Measurements from ENCODE around the gene CHRM5.
"Not testable (repeated sequence)": the region's sequence is repeated elsewhere in the genome, so short reads cannot be mapped to it uniquely, and the experiment has no call there.

The CHRM5 gene

DNA sequence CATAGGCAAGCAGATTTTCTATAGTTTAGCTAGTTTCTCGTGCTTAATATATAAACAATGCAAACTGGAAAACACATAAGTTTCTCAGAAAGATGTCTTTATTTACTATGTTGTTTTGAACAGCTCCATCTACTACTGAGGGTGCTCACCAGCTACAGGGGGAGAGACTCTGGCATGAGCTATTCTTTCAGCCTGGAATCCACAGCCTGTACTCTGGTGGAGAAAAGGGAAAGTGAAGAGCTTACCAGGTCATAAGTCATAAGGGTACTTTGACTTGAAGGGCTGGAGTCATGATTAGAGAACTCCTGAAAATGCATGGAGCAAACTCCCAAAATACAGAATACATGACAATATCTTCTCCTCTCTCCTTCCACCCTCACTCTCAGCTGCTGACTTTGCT is 75.1 kb downstream of the CHRM5 start:
- no peak for DNase-seq

DNA sequence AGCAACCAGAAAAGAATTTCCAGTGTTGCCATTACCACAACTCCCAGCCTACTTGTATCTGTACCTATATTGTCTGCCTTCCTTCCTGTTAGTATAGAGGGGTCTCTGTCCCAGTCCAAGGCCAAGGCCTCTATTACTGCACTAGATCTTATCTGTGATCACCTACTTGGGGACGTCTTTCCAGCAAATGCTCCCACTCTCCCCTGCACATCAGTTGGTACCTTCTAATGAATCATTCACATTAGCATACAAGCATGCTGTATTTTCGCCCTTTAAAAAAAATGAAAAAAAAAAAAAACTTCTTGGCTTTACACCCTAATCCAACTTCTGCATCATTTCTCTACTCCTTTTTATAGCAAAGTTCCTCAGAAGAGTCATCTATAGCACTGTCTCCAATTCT is 75.5 kb downstream of the CHRM5 start:
- no peak for DNase-seq

DNA sequence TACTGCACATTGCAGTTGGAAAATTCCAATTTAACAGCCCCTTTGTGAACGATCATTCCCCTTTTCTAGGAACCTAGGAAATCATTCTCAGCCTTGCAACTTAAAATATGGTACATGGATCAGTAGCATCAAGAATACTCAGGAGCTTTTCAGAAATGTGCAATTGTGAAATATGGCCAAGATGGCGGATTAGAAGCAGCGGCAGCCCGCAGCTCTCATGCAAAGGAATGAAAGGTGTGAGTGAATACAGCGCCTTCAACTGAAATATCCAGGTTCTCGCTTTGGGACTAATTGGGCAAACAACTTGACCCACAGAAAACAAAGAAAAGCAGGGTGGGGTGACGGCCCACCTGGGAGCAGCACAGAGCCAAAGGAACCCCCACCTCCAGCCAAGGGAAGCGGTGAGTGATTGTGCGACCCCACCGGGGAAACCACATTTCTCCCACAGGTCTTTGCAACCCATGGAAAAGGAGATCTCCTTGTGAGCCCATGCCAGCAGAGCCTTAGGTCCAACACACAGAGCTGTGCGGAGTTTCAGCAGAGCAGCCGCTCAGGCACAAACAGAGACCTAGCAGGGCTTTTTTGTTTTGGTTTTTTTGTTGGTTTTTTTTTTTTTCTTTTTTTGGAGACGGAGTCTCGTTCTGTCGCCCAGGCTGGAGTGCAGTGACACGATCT is 78.3 kb downstream of the CHRM5 start:
- no peak for DNase-seq

DNA sequence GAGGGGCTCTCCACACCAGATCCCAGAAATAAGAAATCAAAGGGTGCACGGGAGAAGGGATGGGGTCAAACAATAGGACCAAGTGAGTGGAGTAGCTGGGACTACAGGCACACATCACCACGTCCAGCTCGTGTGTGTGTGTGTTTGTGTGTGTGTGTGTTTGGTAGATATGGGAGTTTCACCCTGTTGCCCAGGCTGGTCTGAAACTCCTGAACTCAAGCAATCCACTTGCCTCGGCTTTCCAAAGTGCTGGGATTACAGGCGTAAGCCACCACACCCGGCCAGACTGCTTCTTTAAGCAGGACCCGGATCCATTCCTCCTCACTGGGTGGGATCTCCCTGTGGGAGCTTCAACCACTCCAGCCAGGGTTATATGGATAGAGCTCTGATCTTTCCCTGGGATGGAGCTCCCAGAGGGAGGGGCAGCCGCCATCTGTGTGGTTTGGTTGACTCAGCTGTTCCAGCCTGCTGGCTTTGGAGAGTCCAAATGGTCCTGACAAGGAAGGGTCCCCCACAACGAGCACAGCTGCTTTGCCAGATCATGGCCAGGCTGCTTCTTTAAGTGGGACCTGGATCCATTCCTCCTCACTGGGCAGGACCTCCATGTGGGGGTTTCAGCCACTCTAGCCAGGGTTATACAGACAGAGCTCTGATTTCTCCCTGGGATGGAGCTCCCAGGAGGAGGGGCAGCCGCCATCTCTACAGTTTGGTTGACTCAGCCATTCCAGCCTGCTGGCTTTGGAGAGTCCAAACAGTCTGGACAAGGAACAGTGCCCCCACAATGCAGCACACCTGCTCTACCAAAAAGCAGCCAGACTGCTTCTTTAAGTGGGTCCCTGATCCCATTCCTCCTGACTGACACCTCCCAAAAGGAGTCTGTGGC is 79.8 kb downstream of the CHRM5 start:
- no peak for DNase-seq

DNA sequence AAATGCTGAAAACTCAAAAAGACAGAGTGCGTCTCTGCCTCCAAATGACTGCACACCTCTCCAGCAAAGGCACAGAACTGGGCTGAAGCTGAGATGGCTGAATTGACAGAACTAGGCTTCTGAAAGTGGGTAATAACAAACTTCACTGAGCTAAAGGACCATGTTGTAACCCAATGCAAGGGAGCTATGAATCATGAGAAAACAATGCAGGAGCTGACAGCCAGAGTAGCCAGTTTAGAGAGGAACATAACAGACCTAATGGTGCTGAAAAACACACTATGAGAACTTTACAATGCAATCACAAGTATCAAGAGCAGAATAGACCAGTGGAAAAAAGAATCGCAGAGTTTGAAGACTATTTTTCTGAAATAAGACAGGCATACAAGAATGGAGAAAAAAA is 80.8 kb downstream of the CHRM5 start:
- DNase-seq: no peak

DNA sequence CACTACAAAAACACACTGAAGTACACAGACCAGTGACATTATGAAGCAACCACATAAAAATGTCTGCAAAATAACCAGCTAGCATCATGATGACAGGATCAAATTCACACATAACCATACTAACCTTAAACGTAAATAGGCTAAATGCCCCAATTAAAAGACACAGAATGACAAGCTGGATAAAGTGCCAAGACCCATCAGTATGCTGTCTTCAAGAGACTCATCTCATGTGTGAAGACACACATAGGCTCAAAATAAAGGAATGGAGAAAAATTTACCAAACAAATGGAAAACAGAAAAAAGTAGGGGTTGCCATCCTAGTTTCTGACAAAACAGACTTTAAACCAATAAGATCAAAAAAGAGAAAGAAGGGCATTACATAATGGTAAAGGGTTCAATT is 82.1 kb downstream of the CHRM5 start:
- DNase-seq: not testable (repeated sequence)

DNA sequence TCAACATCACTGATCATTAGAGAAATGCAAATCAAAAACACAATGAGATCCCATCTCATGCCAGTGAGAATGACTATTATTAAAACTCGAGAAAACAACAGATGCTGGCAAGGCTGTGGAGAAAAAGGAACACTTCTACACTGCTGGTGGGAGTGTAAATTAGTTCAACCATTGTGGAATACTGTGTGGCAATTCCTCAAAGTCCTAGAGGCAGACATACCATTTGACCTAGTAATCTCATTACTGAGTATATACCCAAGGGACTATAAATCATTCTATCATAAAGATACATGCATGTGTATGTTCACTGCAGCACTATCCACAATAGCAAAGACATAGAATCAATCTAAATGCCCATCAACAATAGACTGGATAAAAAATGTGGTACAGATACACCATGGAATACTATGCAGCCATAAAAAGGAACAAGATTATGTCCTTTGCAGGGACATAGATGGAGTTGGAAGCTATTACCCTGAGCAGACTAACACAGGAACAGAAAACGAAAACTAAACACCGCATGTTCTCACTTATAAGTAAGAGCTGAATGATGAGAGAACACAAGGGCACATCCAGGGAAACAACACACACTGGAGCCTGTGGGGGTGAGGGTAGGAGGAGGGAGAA is 85.9 kb downstream of the CHRM5 start:
- DNase-seq: no peak

DNA sequence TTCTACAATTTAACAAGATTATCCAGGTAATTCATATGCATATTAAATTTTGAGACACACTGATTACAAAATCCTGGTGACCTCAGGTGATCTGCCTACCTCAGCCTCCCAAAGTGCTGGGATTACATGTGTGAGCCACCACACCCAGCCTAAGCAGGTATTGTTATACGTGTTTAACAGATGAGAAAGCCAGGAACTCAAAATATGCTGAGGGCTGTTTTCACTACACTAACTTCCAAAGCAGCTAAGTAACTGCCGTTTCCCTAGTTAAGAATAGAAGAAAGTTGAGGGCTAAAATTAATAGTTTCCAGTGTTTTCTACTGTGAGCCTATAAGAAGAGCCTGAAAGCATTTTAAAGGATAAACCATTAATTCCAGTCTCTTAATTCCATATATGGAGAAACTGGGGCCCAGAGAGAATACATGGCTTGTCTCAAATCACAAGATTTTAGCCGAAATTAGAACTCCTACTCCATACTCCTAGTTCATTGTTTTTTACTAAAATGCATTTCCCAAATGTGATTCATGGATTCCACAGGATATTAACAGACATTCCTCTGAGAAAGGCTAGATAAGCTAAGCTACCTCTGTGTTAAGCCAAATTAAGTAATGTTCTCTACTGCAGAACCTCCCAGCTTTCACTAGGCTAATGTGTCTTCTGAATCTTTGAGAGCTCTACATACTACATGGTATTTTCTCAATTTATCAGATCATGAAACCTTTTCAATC is 87.7 kb downstream of the CHRM5 start:
- no peak for DNase-seq

DNA sequence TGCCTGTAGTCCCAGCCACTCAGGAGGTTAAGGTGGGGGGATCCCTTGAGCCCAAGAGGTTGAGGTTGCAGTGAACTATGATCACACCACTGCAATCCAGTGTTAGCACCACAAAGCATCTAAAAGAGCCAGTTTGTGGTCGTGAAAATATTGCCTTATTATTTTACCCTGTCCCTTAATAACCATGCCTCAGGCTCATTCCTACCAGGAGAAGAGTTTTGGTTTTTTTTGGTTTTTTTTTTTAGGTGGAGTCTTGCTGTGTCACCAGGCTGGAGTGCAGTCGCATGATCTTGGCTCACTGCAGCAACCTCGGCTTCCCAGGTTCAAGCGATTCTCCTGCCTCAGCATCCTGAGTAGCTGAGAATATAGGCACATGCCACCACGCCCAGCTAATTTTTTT is 88.6 kb downstream of the CHRM5 start:
- no peak for DNase-seq

DNA sequence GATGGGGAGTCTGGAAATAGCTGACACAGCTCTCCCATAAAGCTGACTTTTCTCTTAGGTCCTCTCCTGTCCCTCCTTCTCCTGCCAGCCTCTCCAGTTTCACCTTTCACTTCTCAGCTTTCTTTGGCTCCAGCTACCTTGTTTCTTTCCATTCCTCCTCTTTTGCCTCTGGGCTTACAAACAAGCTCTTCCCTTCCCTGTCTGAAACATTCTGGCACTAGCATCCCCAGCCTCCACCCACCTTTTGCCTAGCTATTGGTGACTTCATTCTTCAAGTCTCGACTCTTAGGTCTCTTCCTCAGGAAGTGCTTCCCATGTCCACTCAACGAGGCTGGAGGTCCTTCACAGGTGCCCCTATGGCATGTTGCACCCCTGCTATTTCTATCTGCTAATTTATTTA is 91.2 kb downstream of the CHRM5 start:
- DNase-seq: no peak

DNA sequence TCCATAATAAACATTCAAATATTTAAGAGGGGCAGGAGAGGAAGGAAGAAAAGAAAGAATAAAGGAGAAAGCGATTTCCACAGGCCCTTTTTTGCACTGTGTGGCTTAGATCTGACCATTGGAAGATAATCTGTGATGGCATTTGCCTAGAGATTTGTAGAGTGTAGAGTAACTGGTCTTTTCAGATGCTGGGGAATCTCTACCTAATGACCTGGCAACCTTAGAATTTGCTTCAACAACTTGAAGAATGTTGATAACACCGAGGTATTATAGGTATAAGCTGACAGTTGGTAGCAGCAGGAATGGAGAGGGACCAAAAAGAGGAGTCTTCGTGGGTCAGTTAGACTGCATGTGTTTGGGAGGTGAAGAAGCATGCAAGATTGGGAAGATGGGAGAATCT is 91.6 kb downstream of the CHRM5 start:
- DNase-seq: no peak

DNA sequence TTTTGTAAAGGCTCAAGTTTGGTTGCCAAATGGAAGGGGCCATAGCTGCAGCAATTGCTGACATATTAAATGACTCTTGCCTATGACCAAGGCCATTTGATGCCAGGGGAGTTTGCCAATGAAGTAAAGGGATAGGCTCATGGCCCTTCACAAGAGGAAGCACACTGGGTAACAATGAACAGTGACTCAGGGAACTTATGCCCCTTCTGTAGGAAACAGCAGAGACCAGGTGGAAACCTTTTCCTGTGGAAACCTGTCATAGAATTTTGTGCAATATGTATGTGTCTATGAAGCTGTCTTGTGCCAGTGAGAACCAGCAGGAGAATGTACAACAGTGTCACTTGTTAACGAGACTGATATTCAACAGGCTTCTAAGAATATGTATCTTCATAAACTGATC is 96.1 kb downstream of the CHRM5 start:
- no peak for DNase-seq

DNA sequence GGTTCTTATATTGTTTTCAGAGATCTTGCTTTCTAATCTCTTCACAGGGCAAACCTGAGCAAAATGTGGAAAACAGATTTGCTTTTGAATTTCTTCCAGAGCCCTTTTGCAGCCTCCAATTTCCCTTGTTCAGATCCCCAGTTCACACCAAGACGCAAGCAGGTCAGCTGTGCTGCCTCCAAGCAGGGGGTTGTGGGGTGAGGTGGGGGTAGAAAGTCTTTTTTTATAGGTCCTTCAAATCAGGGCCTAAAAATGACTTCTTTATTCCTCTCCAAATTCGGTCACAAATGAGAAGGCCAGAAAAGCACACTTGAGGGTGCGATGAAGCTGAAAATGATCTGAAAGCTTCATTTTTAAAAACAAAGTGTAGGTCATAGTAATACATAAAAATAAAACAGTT is 97.0 kb downstream of the CHRM5 start:
- no peak for DNase-seq

DNA sequence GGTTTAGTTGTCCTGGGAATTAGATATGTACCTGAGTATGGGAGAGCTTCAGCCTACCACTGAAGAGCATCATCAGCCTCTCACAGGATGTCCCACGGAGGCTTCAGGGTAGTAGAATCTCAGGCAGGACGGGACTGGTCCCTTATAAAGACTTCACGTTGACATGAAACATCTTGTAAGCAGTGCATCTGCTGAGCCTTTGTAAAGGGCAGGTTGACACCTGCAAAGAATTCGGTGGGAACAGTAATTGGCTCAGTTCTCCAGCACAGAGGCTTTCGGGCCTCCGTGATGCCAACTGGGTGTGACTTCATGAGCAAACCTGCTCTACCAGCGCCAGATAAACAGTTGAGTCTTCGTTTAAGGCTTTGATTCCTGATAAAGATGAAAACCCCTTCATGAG is 97.6 kb downstream of the CHRM5 start:
- DNase-seq: no peak

DNA sequence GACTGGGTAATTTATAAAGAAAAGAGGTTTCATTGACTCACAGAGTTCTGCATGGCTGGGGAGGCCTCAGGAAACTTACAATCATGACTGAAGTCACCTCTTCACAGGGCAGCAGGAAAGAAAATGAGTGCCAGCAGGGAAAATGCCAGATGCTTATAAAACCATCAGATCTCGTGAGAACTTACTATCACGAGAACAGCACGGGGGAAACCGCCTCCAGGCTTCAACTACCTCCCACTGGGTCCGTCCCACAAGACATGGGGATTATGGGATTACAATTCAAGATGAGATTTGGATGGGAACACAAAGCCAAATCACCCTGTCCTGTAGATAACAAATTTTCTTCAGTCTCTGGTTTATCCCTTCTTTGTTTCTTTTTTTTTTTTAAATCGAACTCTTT is 101.7 kb downstream of the CHRM5 start:
- DNase-seq: no peak

DNA sequence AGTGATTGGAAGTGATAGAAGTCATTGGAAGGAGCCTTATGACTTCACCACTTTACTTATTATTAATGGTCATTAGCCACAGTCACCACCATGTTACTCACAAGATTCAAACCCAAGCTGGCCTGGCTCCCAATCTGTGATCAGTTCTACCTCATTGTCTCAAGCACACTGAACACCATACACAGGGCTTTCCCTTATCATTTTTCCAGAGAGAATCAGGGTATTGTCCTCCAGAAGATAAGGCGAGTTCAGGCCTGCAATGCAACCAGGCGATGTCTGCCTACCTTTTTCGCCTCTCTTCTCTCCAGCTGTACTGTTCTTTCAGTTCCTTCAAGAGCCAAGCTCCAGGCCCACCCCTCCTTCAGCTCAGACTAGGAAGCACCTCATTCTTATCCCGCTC is 108.5 kb downstream of the CHRM5 start:
- DNase-seq: no peak

DNA sequence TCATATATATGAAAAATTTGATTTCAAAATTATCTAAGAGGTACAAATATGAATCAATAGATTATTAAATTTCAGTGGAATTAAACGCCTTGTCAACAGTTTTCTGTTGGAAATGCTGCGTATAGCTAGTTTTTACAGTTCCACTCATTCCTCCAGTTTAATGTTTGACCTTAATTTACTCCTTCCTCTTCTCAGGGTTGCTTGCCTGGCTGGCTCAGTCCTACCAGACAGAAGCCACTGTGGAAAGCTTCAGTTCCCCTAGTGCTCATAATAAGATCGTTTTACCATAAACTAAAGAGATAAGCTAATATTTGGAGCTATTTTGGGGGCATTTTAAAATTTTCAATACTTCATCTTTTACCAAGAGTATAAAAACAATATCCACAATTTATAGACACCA is 110.6 kb downstream of the CHRM5 start:
- DNase-seq: no peak

DNA sequence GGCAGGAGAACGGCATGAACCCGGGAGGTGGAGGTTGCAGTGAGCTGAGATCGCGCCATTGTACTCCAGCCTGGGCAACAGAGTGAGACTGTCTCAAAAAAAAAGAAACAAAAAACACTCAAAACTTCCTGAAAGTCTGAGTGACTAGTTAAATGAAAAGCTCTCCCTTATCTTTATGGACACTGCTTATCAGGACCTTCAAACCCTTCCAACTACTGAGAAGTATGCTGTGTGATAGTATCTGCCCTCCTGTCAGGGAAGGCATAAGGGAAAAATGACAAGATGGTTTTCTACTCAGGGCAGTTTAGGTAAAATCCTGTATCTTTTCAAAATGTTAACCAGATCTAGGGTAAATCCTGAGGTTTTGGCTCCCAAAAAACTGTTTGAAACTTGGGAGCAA is 111.6 kb downstream of the CHRM5 start:
- no peak for DNase-seq

DNA sequence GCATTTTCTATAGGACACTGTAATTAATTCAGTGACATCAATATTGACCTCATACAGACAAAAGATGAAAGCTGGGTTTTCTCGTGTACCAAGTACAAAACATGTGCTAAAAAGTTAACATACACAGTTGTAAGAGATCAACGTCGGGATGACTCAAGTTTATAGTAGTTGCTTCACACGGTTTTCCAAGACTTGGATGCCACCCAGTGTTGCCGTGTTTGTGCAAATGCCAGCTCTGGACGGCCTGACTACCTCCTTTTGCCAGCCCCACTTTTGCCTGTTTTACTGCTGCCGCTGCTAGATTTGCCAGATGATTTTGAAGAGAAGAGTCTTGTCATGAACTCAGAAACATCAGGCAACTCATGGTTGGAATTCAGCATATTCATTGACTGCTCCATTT is 115.8 kb downstream of the CHRM5 start:
- DNase-seq: no peak

DNA sequence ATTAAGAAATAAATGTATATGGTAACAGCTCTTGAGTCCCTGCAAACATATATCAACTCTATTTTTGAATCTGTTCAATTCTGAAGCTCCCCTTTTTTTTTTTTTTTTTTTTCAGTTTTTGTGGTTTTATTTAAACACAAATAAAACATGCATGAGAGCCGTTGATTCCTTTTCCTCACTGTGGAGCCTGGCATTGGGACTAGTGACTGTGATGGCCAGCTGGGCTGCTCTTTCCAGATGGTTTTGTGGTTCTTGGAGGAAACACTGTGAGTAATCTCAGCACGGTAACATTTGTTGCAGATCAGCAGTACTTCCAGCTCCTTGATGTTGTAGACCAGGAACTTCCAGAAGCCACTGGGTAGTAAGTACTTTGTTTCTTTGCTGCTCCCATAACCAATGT is 117.4 kb downstream of the CHRM5 start:
- no peak for DNase-seq

DNA sequence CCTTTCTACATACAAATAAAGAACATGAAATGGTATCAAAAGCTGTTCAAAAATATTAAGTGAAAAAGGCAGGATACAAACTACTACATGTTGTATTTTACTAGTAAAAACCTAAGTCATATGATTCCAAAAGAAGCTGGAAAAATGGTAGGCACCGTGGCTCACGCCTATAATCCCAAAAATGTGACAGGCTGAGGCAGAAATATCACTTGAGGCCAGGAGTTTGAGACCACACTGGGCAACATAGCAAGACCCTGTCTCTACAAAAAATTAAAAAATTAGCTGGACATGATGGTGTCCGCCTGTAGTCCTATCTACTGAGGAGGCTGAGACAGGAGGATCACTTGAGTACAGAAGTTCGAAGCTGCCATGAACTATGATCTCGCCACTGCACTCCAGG is 131.6 kb downstream of the CHRM5 start:
- DNase-seq: no peak

DNA sequence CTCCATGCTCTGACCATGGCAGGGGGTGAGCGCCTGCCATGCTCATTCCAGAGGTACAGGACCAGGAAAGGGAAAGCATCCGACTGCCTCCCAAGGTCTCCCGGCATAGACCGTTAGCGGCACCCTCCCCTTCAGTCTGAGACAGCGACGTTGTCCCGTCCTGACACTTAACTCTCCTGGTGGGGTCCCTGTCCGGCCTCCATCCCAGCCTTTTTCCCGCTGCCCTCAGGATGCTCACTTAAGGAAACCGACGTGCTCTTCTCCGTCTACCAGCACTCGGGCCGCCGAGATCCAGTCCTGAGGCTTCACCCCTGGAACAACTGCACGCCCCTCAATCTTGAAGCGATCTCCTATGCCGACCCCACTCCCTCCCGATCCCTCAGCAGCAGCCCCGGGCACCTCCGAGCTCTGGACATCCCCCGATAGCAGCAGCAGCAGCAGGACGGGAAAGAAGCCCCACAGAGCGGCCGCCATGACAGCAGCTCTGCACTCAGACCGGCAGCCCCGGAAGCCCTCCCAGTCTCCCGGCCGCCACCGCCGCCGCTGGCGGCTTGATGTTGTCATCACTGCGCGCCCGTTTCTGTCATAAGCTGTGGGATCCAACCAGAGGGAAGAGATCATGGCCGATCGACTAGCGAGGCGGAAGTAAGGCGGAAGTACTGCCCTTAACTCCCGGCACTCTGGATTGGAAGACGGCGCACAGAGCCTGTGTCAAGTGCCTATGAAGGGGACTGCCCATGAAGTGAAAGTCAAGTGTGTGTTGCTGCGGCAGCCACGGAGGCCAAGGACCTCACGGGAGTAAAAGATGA is 133.3 kb downstream of the CHRM5 start, which contains the start of the genes EMC7 and PGBD4:
EMC7 (minus strand) TSS at position 497 of the 809 bp plus-strand sequence; CDS start at position 474, 23 bp downstream.
PGBD4 (plus strand) TSS at position 718 of the 809 bp plus-strand sequence. CDS start 449 bp downstream, outside the sequence.
- DNase-seq: peak; percentile 99
